Sciatic nerve (tissue), 2 donors: ENCODE measurements around the gene FOXP4. TPM values are rescaled to one million over a fixed set of nuclear protein-coding genes. Genes with fewer than 3 reads are reported as not detected.

Experiments
- ATAC-seq: fragments of 200-7000 bp; cut with Tn5 transposase; one replicate; pipeline ENCODE4 v1.9.1; 2020; ENCODE audit warnings: mild to moderate bottlenecking, moderate library complexity
- DNase-seq: peaks from one replicate; pipeline ENCODE4 v3.0.0-alpha.2; 2020; ENCODE audit warnings: low spot score
- intact Hi-C: fragments of 100-400 bp; cut with DNase I; formaldehyde crosslinking; loops from one replicate; pipeline ENCODE4 v1.14.2; 2022
- microRNA-seq: library from miRNA; unstranded; fragments of <30 nt; microRNA quantifications from one replicate; pipeline ENCODE4 v1.2.0, GENCODE V29; 2020
- total RNA-seq: library from RNA; stranded (reverse); fragmentation: NEBNext Ultra II Directional; extraction: Animal tissue kit (Norgen Biotek cat#: 25700); gene quantifications from one replicate; pipeline ENCODE4 v1.2.1, GENCODE V29; 2021
- donor health status: DM: no; HTN: no; CAD: no.
- donor health status: DM: no; HTN: no; CAD: no.

Gene FOXP4
- total RNA-seq, 1 donor from 2014 or later, result 39.2 TPM

GRCh38 chr6:41646026-41646795, 100.0 kb downstream of the FOXP4 start:
- ATAC-seq, result no peak
- peak; percentile 42 for DNase-seq
- intact Hi-C loops, result no loop called here

GRCh38 chr6:41647061-41647511, 100.9 kb downstream of the FOXP4 start:
- peak; percentile 61 for ATAC-seq
- peak; percentile 63 for DNase-seq
- intact Hi-C loops, result no loop called here

DNA sequence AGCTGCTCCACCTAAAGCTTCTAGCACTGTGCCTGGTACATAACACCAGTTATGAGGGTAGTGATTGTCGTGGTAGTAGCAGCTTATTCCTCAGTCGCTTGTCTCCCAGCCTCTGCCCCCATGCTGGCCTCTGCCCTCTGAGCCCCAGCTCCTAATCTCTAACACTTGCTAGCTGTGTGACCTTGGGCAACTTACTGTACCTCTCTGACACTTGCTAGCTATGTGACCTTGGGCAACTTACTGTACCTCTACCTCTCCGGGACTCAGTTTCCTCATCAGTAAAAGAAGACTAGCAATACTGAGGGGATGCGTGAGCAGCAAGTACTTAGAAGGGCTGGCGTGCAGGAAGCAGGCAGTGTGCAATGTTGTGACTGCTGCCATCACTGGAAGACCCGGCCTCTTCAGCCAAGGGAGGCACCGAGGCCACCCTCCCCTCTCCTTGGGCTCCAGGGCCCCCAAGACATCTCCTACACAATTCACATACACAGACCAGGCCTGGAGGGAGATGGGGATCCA, 101.9 kb downstream of the FOXP4 start:
- DNase-seq (no peak), ATAC-seq (no peak)
- intact Hi-C loops, result no loop called here

GRCh38 chr6:41648921-41649320, 102.7 kb downstream of the FOXP4 start:
- no peak for ATAC-seq
- peak; percentile 35 for DNase-seq

GRCh38 chr6:41649596-41649995, 103.4 kb downstream of the FOXP4 start:
- peak; percentile 46 for DNase-seq
- ATAC-seq, result no peak
- intact Hi-C loops, result no loop called here

More at GRCh38 chr6:41648921-41649320, 102.7 kb downstream of the FOXP4 start:
- intact Hi-C loops, result no loop called here

GRCh38 chr6:41650120-41650519, 103.9 kb downstream of the FOXP4 start:
- DNase-seq (peak; percentile 28), ATAC-seq (no peak)
- intact Hi-C loops, result no loop called here

DNA sequence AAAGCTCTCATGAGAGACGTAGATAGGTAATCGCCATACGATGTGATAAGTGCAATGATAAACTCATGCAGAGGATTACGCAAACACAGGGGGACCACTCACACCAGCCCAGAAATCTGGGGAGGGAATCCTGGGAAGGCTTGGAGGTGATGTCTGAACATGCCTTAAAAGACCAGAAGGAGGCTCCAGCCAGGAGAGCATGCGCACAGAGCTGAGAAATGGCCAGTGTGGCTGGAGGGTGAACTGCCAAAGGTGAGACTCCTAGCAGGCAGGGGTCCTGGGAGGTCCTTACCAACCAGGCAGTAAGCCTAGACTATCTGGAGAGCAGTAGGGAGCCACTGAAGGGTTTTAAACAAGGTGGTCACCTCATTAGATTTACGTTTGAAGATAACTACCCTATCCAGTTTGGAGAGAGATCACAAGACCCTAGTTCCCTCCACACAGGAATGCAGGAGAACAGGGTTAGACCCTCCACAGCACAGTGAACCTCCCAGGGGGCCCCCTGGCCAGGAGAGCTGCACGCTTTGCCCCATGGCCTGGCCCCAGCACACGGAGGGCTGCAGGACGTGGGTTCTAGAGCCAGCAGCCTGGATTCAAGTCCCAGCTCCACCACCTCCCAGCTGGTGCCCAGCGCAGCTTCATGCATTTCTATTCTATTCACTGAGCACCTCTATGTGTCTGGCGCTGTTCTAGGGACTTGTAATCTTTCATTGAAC, 105.2 kb downstream of the FOXP4 start:
- DNase-seq (peak; percentile 50), ATAC-seq (no peak)
- intact Hi-C loops, result no loop called here

Small RNA genes lying within 50 kb of the gene (microRNA-seq; reads per million reads assigned to microRNA genes)
- gene MIR4641, result not detected

Other genes with a start within 250 kb of the FOXP4 start
- not detected for gene NCR2, start 210.8 kb upstream of the FOXP4 start, total RNA-seq
- 15.2 TPM for gene MDFI, start 92.1 kb downstream of the FOXP4 start, total RNA-seq
- gene TFEB, start 189.2 kb downstream of the FOXP4 start, total RNA-seq, result 35.5 TPM
- 0.27 TPM for gene PGC, start 201.0 kb downstream of the FOXP4 start, total RNA-seq
- gene FRS3, start 233.5 kb downstream of the FOXP4 start, total RNA-seq, result 6.5 TPM
- 9.0 TPM for gene PRICKLE4, start 234.4 kb downstream of the FOXP4 start, total RNA-seq
- 97.3 TPM for gene TOMM6, start 241.3 kb downstream of the FOXP4 start, total RNA-seq